Muscle of leg (tissue), 11 donors: ENCODE results near the gene RMI1. TPM values are rescaled to one million over a fixed set of nuclear protein-coding genes. Genes with fewer than 3 reads are reported as not detected.

Source experiments
- DNase-seq: peaks from one replicate; pipeline ENCODE4 v3.0.0; 2013
- H3K27ac ChIP-seq: one replicate; pipeline ENCODE4 v1.5.1; 2013; ENCODE audit warnings: mild to moderate bottlenecking, low read length, control low read depth
- H3K27me3 ChIP-seq: one replicate; pipeline ENCODE4 v1.6.1; 2013; ENCODE audit warnings: low read length; ENCODE audit not compliant: control insufficient read depth, insufficient read depth
- H3K36me3 ChIP-seq: one replicate; pipeline ENCODE4 v1.6.1; 2013; ENCODE audit warnings: low read length; ENCODE audit not compliant: control insufficient read depth, insufficient read depth
- H3K4me1 ChIP-seq: one replicate; pipeline ENCODE4 v1.6.1; 2013; ENCODE audit warnings: low read length; ENCODE audit not compliant: control insufficient read depth, insufficient read depth
- H3K4me3 ChIP-seq: one replicate; pipeline ENCODE4 v1.5.1; 2013; ENCODE audit warnings: low read length, control low read depth
- H3K9me3 ChIP-seq: replicated peaks from 2 replicates; pipeline ENCODE4 v1.6.1; 2013; ENCODE audit warnings: low read depth, low read length; ENCODE audit not compliant: control insufficient read depth
- WGBS: methylation state at CpG from one replicate; pipeline ENCODE4 v1.1.5; 2013; ENCODE audit warnings: missing lambda C conversion rate; ENCODE audit not compliant: insufficient coverage; 5-methylcytosine and 5-hydroxymethylcytosine counted together
- polyA plus RNA-seq, 8 donors: library from polyadenylated mRNA; unstranded; fragments of 120-200 nt; gene quantifications; one replicate each; pipeline versions ENCODE4 v1.2.1 to v1.2.3, GENCODE V29; 2013; ENCODE audit warnings: inconsistent platforms in 1 of 8, low replicate concordance in 1 of 8; ENCODE audit not compliant: insufficient read length in 8 of 8, insufficient read depth in 1 of 8
- total RNA-seq: library from RNA; stranded (reverse); fragments of 120-200 nt; gene quantifications from one replicate; pipeline ENCODE4 v1.2.4, GENCODE V29; 2013

The RMI1 gene
- total and polyA plus RNA-seq, 9 donors = 5.8 to 11.1 (median 8.4) TPM

GRCh38 chr9:83979812-83980394 is 702 bp upstream of the RMI1 start, which contains the start of gene HNRNPK:
Gene HNRNPK, minus strand, starts transcription at chr9:83980215. Its CDS starts 1,963 bp downstream, at chr9:83978252.
- DNase-seq = peak; percentile 100
- no peaks in the 10 kb centered on the region for H3K9me3 ChIP-seq
- H3K4me1 ChIP-seq = peaks cover 3% of the 10 kb centered on the region
- H3K27me3 ChIP-seq = no peaks in the 10 kb centered on the region
- H3K36me3 ChIP-seq = peaks cover 21% of the 10 kb centered on the region
- 0% methylated on average over 55 of the region's 57 CpGs for WGBS
- H3K4me3 ChIP-seq = peak within 1 kb of the TSS; percentile 98
- peak within 1 kb of the TSS; percentile 100 for H3K27ac ChIP-seq

- Histone ChIP-seq H3K27ac (peak overlapping the region; percentile 100), H3K9me3 (no peaks in the 10 kb centered on the region), H3K4me3 (peak overlapping the region; percentile 98), H3K4me1 (peaks cover 3% of the 10 kb centered on the region), H3K36me3 (peaks cover 10% of the 10 kb centered on the region), H3K27me3 (no peaks in the 10 kb centered on the region)
- peak; percentile 57 for DNase-seq
- WGBS = under 1% methylated on average over 24 of the region's 29 CpGs
Measured at GRCh38 chr9:83981126-83981871, 694 bp downstream of the RMI1 start.

- no CpG with 5 or more reads among the region's 3 CpGs for WGBS
- peaks cover 4% of the 10 kb centered on the region for H3K36me3 ChIP-seq
- no peaks in the 10 kb centered on the region for H3K9me3 ChIP-seq
- H3K27ac ChIP-seq = no peak overlapping the region
- H3K4me3 ChIP-seq = no peak overlapping the region
- DNase-seq = no peak
- no peaks in the 10 kb centered on the region for H3K27me3 ChIP-seq
- peaks cover 3% of the 10 kb centered on the region for H3K4me1 ChIP-seq
Measured at GRCh38 chr9:83986195-83986594, 5.6 kb downstream of the RMI1 start.

- H3K4me3 ChIP-seq = no peak overlapping the region
- H3K36me3 ChIP-seq = peaks cover 4% of the 10 kb centered on the region
- no CpG with 5 or more reads among the region's 11 CpGs for WGBS
- no peak overlapping the region for H3K27ac ChIP-seq
- no peak for DNase-seq
- no peaks in the 10 kb centered on the region for H3K4me1 ChIP-seq
- H3K27me3 ChIP-seq = no peaks in the 10 kb centered on the region
- no peaks in the 10 kb centered on the region for H3K9me3 ChIP-seq
Measured at GRCh38 chr9:83986765-83987401, 6.3 kb downstream of the RMI1 start.

- Histone ChIP-seq H3K36me3 (peaks cover 4% of the 10 kb centered on the region), H3K27ac (no peak overlapping the region), H3K4me3 (no peak overlapping the region), H3K4me1 (no peaks in the 10 kb centered on the region), H3K27me3 (no peaks in the 10 kb centered on the region), H3K9me3 (no peaks in the 10 kb centered on the region)
- DNase-seq = no peak
- no CpG with 5 or more reads among the region's 1 CpG for WGBS
Measured at GRCh38 chr9:83987402-83987791, 6.8 kb downstream of the RMI1 start.

- no peak for DNase-seq
- 86% methylated on average over 1 of the region's 2 CpGs for WGBS
- no peak overlapping the region for H3K4me3 ChIP-seq
- H3K36me3 ChIP-seq = peaks cover 4% of the 10 kb centered on the region
- H3K27ac ChIP-seq = no peak overlapping the region
- H3K4me1 ChIP-seq = no peaks in the 10 kb centered on the region
- no peaks in the 10 kb centered on the region for H3K9me3 ChIP-seq
- no peaks in the 10 kb centered on the region for H3K27me3 ChIP-seq
Measured at GRCh38 chr9:83988411-83988810, 7.8 kb downstream of the RMI1 start.

GRCh38 chr9:83991355-83991754 is 10.8 kb downstream of the RMI1 start:
- Histone ChIP-seq H3K27me3 (no peaks in the 10 kb centered on the region), H3K4me1 (no peaks in the 10 kb centered on the region), H3K36me3 (peaks cover 4% of the 10 kb centered on the region), H3K27ac (no peak overlapping the region), H3K4me3 (no peak overlapping the region), H3K9me3 (no peaks in the 10 kb centered on the region)
- DNase-seq = no peak
- no CpG with 5 or more reads among the region's 1 CpG for WGBS

GRCh38 chr9:83992407-83992806 is 11.8 kb downstream of the RMI1 start:
- Histone ChIP-seq H3K27ac (no peak overlapping the region), H3K36me3 (peaks cover 4% of the 10 kb centered on the region), H3K9me3 (no peaks in the 10 kb centered on the region), H3K4me1 (no peaks in the 10 kb centered on the region), H3K4me3 (no peak overlapping the region), H3K27me3 (no peaks in the 10 kb centered on the region)
- no peak for DNase-seq
- 100% methylated on average over 1 of the region's 1 CpG for WGBS

GRCh38 chr9:83992901-83993300 is 12.3 kb downstream of the RMI1 start:
- Histone ChIP-seq H3K27ac (no peak overlapping the region), H3K36me3 (peaks cover 4% of the 10 kb centered on the region), H3K27me3 (no peaks in the 10 kb centered on the region), H3K4me3 (no peak overlapping the region), H3K9me3 (no peaks in the 10 kb centered on the region), H3K4me1 (no peaks in the 10 kb centered on the region)
- DNase-seq = no peak

GRCh38 chr9:83996126-83996525 is 15.5 kb downstream of the RMI1 start:
- DNase-seq = no peak
- 75% methylated on average over 2 of the region's 4 CpGs for WGBS
- Histone ChIP-seq H3K4me1 (no peaks in the 10 kb centered on the region), H3K36me3 (no peaks in the 10 kb centered on the region), H3K4me3 (no peak overlapping the region), H3K27ac (no peak overlapping the region), H3K9me3 (no peaks in the 10 kb centered on the region), H3K27me3 (no peaks in the 10 kb centered on the region)
